Activated T-cell treated with anti-CD3 and anti-CD28 coated beads for 4 hours (primary cell): Measurements from ENCODE around the gene PPP2R5C.

Experiments
- DNase-seq: peaks from one replicate; pipeline ENCODE4 v3.0.0-alpha.2; 2020

The PPP2R5C gene

DNA sequence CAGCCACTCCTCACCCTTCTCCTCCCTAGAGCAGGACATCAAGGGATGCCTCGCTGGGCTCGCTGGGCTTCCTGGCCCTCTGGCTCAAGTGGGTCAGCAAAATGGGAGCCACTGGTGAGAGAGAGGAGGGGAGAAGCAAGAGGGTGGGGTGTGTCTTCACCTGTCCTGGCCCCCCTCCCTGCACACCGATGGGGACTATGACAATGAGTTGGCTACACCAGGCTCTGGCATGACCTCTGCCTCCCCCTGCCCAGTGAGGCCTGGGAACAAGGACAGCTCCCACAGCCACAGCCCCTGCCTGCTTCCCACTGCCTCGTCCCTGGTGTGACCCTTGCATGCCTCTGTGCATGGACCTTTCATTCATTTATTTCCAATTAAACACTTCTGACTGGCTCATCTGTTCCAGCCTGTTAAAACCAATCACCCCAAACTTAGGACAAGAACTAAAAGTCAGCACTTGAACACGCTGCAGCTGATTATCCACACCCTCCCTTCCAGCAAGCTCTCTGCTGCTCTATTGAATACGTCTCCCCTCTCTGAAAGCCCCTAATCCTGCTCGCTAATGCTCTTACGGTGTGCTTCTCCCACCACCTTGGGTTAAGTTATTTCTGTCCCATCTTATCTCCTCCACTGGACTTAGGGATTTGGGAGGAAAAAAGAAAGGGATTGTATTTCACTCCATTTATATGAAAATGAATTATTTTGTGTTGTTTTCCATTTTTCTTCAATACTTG is 5.8 kb upstream of the PPP2R5C start:
- no peak for DNase-seq

DNA sequence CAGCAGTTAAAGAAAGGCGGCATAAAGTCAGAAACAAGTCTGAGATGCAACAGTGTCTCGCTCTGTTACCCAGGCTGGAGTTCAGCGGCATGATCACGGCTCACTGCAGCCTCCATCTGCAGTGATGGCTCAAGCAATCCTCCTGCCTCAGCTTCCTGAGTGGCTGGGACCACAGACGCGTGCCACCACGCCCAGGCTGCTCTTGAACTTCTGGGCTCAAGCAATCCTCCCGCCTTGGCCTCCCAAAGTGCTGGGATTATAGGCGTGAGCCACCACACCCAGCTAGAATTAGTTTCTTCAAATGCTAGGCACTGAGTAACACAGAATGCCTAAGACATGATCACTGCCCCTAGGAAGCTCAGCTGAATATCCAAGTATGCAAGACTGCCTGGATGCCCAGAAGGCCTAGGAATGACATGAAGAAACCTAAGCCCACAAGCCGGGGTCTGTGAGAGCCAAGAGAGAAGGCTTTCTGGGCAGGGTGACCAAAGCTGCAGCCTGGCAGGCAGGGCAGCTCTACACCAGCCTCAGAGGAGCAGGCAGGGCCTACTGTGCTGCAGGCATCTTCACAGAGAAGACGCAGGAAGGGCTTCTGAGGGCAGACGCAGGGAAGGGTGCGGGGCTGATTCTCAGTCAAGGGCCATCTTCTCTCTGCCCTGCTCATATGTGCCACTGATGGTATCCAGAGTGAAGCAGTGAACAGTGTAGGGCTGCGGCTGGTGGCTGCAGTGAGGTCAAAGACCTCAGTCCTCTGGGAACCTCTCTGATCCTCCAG is 4.3 kb upstream of the PPP2R5C start:
- no peak for DNase-seq

DNA sequence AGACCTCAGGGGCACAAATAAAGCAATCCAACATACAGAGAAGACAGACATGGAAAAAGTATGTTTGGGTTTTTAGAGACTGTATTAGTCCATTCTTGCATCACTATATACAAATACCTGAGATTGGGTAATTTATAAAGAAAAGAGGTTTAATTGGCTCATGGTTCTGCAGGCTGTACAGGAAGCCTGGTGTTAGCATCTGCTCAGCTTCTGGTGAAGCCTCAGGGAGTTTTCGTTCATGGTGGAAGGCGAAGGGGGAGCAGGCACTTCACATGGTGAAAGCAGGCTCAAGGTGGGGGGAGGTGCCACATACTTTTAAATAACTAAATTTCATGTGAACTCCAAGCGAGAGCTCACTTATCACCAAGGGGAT is 3.7 kb upstream of the PPP2R5C start:
- DNase-seq, result no peak

DNA sequence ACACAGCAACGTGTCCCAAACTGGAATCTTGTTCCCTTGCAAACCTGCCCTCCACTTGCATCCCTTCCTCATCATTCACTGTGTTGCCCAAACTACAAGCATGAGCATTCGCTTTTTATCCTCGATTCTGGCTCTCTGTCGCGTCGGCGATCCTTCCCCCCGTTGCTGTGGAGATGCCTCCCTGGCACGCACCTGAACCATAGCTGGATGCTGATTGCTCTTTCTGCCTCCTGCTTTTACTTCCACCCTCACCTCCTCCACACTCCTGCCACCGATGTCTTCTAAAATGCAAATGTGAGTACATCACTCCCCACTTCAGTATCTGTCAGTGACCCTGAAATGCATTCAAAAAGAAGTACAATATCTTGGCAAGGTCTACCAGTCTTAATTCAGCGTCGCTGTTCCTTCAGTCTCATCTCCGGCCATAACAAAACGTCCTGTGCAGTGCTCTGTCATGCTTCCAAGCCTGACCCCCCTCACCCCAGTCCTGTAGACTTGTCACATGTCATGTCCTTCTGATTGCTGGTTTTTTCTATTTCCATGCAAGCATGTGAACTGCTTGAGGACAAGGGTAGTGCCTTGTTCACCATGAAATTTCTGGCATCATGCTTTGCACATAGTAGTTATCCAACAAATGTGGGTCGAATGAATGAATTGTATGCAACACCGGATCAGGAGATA is 2.5 kb upstream of the PPP2R5C start:
- no peak for DNase-seq

DNA sequence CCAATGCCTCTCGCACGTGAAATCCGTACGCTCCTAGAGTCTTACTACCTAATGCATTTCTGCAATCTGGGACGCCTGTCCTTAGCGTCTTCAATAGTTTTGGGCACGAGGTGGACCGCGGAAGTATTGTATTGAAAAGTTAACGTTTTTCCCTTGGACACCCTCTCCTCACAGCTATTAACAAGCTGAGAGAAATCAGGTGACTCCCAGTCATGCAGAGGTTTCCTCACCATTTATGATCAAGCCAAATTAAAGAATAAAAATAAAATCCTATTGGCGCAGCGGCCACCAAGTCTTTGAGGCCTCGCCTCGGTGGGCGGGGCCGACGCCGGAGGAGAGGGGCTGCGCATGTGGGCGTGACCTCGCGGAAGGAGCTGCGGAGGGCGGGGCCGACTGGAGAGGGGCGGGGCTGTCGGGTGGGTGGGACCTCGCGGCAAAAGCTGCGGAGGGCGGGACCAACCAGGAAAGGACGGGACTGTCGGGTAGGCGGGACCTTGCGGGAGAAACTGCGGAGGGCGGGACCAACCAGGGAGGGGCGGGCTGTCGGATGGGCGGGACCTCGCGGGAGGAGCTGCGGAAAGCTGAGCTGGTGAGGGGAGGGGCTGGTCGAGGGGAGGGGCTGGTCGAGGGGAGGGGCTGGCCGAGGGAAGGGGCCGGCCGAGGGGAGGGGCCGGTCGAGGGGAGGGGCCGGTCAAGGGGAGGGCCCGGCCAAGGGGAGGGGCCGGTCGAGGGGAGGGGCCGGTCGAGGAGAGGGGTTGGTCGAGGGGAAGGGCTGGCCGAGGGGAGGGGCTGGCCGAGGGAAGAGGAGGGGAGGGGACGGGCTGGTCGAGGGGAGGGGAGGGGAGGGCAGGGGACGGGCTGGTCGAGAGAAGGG is 1.1 kb upstream of the PPP2R5C start:
- DNase-seq, result peak; percentile 96

DNA sequence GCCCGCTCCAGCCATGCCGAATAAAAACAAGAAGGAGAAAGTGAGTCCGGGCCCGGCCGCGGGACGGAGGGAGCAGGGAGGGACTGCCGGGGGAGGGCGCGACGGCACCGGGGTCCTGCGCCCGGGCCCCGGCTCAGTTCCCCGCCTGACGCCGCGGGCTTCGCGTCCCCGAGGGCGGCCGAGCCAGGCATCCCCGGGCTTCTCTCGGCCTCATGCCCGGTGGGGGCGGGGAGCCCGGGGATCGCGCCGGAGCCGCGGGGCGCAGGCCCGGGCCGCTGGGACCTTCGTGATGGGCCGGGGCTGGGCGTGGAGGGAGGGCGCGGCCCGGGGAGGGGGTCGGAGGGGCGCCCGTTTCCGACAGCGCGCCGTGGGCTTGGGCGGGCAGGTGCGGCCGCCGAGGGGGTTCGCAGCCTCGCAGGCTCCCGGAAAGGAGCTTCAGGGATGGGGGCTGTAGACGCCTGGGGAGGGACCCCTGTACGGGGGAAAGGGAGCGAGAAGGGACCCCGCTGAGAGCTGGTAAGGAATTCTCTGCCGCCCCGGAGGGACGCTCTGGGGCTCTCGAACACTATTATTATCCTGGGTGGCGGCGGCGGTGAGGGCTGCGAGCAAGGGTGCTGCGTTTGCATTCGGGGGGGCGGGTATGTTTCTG is 496 bp downstream of the PPP2R5C start:
- DNase-seq, result peak; percentile 25

DNA sequence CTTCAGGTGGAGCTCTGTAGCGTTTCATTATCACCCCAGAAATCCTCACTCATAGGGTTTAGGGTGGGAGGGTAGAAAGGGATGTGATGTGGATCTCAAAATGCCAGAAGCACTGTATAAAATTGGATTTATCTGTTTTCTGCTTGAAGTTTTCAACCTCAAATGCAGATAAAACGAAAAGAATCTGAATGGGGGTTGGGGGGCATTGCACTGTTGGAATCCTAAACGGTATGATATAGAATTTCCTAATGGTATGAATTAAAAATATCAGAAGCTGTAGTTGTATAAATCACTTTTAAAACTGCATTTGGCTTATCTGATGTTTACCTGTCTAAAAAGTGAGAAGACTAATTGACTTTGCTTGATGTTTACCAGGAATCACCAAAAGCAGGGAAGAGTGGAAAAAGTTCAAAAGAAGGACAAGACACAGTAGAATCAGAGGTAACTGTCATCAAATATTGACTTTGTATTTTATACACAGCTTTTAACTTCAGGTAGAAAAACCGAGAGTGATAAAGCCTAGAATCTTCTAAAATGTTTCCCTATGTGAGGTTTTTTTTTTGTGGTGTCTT is 1.1 kb downstream of the PPP2R5C start:
- DNase-seq, result no peak

DNA sequence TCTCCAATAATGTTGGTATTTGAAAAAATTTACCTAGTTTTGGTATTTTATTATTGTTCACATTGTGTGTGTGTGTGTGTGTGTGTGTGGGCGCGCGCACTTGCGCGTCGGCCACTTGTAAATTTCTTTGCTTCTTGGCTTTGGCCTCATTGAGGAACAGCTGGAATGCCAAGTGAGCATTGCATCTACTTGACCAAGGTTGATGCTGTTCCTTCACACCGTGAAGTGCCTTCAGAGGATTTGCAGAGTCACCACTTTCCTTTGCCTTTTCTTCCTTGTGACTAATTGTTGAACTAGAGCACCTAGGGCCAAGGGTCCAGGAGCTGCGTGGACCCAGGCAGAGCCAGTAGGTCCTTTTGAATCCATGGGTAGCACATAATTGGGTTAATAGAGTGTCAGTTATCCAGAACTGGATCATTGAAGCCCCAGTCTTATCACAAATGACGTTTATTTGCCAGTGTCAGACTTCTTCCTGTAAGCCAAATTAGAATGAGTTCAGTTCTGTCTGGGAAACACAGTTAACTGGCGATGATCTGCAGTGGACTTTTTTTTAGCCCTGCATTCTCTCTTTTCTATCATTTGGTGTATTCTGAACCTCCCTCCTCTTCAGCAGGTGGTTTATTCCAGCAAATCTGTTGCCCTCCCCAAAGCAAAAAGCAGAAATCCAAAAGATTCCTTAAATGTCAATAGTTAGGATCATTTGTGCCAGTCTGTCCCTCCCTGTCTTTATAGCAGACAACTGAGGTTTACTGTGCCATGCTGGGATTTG is 2.6 kb downstream of the PPP2R5C start:
- DNase-seq, result no peak

DNA sequence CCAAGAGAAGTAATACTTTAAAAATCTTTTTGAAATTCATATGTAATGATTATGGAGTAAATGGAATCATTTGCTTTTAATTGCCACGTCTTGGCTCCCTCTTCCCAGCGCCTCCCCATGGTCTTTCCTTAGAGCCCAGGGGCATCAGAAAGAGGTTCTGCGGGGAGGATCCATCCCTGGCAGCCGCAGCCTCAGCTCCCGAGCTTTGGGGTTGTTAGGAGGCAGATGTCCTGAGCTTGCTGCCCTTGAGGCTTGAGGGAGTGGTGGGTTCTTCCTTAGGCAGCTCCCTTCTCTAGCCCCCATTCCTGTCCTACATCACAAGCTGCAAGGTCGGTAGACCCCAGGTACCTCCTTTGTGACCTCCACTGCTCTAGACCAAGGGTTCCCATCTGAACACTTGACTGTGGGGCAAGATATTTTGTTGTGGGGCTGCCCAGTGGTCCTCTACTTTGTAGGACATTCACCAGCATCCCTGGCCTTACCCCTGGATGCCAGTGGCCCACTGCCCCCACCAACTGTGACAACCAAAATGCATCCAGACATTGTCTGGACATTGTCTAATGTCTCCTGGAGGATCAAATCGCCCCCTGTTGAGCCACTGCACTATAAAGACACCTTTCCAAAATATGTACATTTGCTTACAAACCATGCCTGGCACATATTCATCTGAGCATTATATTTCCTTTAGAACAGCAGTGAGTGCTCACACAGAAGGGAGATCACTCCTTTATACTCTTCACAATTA is 6.3 kb downstream of the PPP2R5C start:
- DNase-seq, result no peak

DNA sequence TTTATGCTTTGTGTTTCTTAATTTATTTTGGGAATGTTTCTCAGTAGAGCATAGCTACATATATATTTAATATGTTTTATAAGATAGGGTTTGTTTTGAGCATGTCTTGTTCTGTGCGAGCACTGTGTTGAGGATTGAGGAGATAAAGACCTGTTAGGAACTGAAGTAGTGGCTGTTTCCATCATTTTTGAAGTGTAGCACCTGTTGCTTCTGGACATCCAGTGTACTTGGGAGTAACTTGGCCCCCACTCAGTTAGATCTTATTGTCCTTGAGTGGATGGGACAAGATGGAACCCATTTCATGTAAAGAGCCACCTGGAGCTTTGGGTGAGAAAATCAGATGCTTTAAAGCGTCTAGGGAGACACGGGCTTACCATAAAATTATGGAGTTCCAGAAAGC is 8.7 kb downstream of the PPP2R5C start:
- no peak for DNase-seq

DNA sequence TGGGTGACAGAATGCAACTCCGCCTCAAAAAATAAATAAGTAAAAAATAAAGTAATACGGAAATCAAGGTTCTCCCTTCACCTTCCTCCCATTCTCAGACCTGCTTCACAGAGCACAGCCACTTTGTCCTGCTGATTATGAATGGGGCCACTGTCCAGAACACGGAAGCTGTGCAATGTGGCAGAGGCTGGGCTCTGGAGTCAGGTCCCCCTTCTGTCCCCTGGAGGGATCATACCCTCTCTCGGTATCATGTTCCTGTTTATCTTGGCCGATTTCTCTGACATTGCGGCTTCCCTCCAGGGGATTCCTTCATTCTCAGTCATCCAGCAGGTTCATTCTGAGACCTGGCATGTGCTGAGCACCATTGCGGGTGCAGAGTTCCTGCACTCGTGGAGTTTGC is 11.3 kb downstream of the PPP2R5C start:
- no peak for DNase-seq

DNA sequence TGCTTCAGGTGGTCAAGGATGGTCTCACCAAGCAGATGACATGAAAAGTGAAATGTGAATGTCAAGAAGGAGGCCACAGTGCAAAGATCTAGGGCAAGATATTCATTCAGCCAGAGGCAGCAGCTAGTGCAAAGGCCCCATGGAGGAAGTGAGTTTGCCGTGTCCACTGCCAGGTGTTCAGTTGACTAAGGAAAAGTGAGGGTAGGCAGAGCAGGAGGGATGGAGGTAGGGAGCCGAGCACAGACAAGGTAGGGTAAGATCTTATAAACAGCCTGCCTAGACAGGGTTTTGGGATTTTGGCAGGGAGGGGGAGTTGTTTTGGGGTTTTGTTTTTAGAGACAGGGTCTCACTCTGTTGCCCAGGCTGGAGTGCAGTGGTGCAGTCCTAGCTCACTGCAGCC is 11.9 kb downstream of the PPP2R5C start:
- no peak for DNase-seq

DNA sequence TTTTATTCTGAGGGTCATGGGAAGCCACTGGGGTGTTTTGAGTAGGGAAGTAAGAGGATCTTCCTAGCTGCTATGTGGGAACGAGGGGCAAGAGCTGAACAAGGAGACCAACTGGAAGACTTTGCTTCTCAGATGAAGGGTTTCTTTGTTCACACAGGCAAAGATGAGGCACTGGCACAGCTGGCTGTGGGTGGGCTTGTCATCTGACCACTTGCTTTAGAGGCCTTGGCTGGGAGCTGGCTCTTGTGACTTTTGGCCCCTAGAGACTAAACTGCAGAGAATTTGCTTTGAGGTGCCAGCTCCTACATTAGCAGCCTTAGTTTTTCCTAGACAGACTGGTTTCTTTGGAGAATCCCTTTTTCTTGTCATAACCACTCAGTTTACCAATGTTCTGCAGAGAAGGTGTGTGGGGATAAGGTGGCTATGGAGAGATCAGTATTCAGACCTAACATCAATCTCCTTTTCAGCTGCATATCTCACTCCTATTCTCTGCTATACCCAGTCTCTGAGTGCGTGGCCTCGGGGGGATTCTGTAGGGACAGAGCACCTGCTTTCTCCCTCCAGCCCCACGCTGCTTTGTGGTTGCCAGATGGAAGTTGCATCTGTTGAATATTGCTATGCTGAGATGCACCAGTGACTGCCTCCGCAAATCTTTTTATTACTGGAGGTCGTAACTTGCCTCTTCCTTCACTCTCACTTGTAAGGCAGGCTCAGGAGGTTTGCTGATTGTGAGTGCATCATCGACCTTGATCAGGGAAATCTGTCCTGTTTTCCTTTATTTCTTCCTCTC is 12.7 kb downstream of the PPP2R5C start:
- DNase-seq, result no peak

DNA sequence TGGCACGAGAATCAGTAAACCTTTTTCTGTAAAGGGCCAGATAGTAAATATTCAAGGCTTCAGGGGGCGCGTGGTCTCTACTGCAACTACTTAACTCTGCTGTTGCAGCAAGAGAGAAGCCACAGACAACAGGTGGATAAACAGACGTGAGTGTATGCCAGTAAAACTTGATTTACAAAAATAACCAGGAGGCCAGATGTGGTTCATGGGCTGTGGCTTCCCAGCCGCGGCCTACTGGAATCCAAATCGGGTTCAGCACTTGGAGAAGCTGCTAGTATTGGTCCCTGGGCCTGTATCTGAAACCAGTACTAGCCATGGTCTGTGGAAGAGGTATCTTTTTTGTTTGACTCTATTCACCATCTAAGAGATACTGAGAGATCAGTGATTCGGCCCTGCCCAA is 13.3 kb downstream of the PPP2R5C start:
- DNase-seq, result no peak

DNA sequence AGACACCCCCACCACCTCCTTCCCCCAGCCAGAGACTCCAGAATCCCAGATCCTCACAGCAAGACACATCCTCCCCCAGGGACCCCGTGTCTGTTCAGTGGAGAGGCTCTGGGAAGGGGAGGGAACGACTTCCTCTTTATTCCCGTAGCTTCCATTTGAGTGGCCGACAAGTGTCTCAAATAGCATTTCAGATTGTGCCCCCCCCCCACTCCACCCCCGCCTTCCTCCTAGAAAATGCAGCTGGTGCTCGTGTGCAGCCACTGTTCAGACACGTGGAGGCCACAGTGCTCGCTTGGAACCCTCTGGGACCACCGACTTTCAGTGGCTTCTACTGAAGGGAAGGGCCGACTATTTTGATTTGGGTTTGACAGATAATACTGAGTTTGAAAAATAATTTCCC is 14.3 kb downstream of the PPP2R5C start:
- no peak for DNase-seq

DNA sequence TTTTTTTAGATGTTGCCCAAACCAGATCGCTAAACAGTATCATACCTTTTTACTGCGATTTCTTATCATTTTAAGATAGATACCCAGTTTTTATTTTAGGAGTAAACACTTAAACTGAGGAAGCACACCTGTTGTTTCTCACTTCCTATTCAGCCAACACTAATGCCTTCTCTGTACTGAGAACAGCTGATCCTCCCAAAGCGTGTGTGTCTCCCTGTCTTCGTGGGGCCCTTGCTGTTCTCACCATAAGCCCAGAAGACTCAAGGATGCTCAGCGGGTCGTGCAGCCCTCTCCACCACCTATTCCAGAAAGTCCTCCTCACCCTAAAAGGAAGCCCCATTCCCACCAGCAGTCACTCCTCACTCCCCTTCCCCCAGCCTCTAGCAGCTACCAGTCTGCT is 14.8 kb downstream of the PPP2R5C start:
- DNase-seq, result no peak

DNA sequence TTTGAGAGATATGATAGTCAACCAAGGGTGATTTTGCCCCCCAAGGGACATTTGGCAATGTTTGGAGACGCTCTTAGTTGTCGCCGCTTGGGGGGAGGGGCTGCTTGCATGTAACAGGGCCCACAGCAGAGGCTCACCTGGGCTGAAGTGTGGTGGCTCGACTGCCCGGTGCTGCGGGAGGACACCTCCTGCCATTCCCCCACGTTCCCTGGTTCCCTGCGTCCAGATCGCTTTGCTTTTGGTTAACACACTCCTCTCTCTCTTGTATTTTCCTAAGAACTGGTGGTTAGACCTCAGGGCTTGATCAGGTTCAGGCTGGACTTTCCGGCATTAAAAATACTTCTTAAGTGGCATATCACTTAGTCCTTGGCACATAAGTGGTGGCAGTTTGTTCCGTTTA is 18.9 kb downstream of the PPP2R5C start:
- no peak for DNase-seq

DNA sequence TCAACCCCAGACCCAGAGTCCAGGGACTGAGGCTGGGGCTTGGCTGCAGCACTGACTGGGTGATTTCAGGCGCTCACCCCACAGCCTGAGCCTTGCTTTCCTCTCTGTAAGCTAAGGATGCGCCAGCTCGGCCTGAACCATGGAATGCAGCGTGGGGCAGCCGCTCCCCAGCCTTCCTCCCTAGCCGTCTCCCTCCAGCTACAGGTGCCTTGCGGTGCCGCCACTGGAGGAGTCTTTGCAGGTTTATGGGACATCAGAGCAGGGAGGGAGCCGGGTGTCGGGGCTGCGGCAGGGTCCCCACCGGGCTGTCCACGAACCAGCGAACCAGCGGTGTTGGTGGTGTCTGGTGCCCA is 19.4 kb downstream of the PPP2R5C start:
- no peak for DNase-seq

DNA sequence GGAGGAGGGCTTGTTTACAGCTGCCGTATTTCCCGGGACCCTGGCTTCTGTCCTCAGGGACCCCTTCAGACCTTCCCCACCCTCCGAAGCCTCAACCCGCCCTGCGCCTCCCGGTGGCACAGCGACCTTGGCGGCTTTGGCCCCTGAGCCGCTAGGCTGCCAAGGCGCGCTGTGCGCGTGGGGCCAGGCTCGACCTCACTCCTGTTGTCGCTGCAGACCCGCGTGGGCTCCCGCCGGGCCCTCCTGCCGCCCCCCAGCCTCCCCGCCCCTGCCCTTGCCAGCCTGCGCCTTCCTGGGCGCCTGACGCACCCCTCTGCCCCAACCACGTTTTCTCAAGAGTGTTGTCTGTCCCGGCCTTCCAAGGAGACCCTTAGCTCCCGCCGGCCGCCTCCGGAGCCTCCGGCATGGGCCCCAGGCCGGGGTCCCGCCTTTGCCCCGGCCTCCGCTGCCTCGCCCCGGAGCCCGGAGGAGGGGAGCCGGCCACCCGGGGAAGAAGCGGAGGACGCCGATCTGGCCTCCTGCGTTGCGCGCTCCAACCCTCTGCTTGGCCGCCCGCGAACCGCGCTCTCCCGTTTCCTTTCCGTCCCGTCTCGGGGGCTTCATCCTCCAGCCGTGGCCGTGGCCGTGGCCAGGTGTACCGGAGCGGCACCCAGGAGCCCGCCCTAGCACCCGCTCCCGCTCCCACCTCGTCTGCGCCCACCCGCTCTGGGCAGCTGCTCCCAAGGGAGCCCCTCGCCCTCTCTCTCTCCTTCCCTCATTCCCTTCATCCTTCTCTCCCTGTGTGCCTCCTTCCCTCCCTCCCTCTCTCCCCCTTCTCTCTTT is 19.9 kb downstream of the PPP2R5C start:
- no peak for DNase-seq
